Astrocyte (in vitro differentiated cells and primary cell): ENCODE results near the gene NUAK1. TPM values are rescaled to one million over a fixed set of nuclear protein-coding genes. Genes with fewer than 3 reads are reported as not detected.
A peak's percentile ranks its signal among the peaks of the same experiment; 100 is the strongest.

Experiments used
- DNase-seq: peaks from one replicate; pipeline ENCODE4 v3.0.0-alpha.2; 2010; ENCODE audit warnings: low read depth
- FAIRE-seq: peaks from 2 replicates; lab custom pipeline; 2011; peaks lifted over from hg19 to GRCh38; lab: Jason Lieb, UNC
- H2AFZ ChIP-seq: 2 replicates; pipeline ENCODE4 v1.6.0; 2012; ENCODE audit warnings: low read depth, low read length, inconsistent platforms
- H3K27ac ChIP-seq: 2 replicates; pipeline ENCODE4 v1.5.1; 2011; ENCODE audit warnings: low read depth, low read length, inconsistent platforms
- H3K27me3 ChIP-seq: 2 replicates; pipeline ENCODE4 v1.6.0; 2011; ENCODE audit warnings: low read length, inconsistent platforms; ENCODE audit not compliant: insufficient read depth
- H3K36me3 ChIP-seq: 2 replicates; pipeline ENCODE4 v1.5.1; 2011; ENCODE audit warnings: low read length, inconsistent platforms; ENCODE audit not compliant: insufficient read depth
- H3K4me1 ChIP-seq: 2 replicates; pipeline ENCODE4 v1.5.1; 2011; ENCODE audit warnings: low read length, inconsistent platforms; ENCODE audit not compliant: insufficient read depth
- H3K4me2 ChIP-seq: 2 replicates; pipeline ENCODE4 v1.6.0; 2012; ENCODE audit warnings: low read length, inconsistent platforms
- H3K4me3 ChIP-seq: 2 replicates; pipeline ENCODE4 v1.5.1; 2011; ENCODE audit warnings: low read depth, mild to moderate bottlenecking, low read length, inconsistent platforms; ENCODE audit not compliant: insufficient read depth
- H3K79me2 ChIP-seq: 2 replicates; pipeline ENCODE4 v1.6.0; 2012; ENCODE audit warnings: mild to moderate bottlenecking, low read length, inconsistent platforms; ENCODE audit not compliant: insufficient read depth
- H3K9ac ChIP-seq: 2 replicates; pipeline ENCODE4 v1.6.0; 2012; ENCODE audit warnings: mild to moderate bottlenecking, low read length, inconsistent platforms
- H3K9me3 ChIP-seq: 2 replicates; pipeline ENCODE4 v1.5.1; 2012; ENCODE audit warnings: low read depth, mild to moderate bottlenecking, low read length, inconsistent platforms; ENCODE audit not compliant: insufficient read depth
- H4K20me1 ChIP-seq: 2 replicates; pipeline ENCODE4 v1.6.0; 2012; ENCODE audit warnings: low read length, inconsistent platforms; ENCODE audit not compliant: insufficient read depth
- H3K27ac Mint-ChIP-seq: one replicate; pipeline ENCODE4 v1.8.0; 2021; ENCODE audit warnings: mild to moderate bottlenecking, mixed read lengths; ENCODE audit not compliant: unreplicated experiment
- H3K27me3 Mint-ChIP-seq: one replicate; pipeline ENCODE4 v1.8.0; 2021; ENCODE audit warnings: low read depth, mixed read lengths; ENCODE audit not compliant: unreplicated experiment
- H3K36me3 Mint-ChIP-seq: one replicate; pipeline ENCODE4 v1.8.0; 2021; ENCODE audit warnings: low read depth, mixed read lengths; ENCODE audit not compliant: unreplicated experiment
- H3K4me1 Mint-ChIP-seq: one replicate; pipeline ENCODE4 v1.8.0; 2021; ENCODE audit warnings: low read depth, mixed read lengths; ENCODE audit not compliant: unreplicated experiment
- H3K4me3 Mint-ChIP-seq: one replicate; pipeline ENCODE4 v1.8.0; 2021; ENCODE audit warnings: mild to moderate bottlenecking, moderate library complexity, mixed read lengths; ENCODE audit not compliant: unreplicated experiment
- H3K9me3 Mint-ChIP-seq: one replicate; pipeline ENCODE4 v1.8.0; 2021; ENCODE audit warnings: mild to moderate bottlenecking, mixed read lengths; ENCODE audit not compliant: unreplicated experiment
- EZH2 ChIP-seq: IDR thresholded peaks from 2 replicates; pipeline ENCODE4 v1.6.1; 2012; ENCODE audit warnings: mild to moderate bottlenecking, low read length, inconsistent platforms; ENCODE audit not compliant: insufficient read depth
- total RNA-seq: library from RNA; stranded (reverse); gene quantifications from 2 replicates; pipeline ENCODE4 v1.2.1, GENCODE V29; 2021
- TF ChIP-seq, protein P1 (sequence below): IDR thresholded peaks from 2 replicates; pipeline ENCODE4 v1.5.1; 2011; ENCODE audit warnings: low read depth, mild to moderate bottlenecking, inconsistent platforms, low read length, moderate library complexity; ENCODE audit not compliant: insufficient read depth

NUAK1 gene
- total RNA-seq, 1 donor from 2014 or later, result 94.0 TPM

DNA sequence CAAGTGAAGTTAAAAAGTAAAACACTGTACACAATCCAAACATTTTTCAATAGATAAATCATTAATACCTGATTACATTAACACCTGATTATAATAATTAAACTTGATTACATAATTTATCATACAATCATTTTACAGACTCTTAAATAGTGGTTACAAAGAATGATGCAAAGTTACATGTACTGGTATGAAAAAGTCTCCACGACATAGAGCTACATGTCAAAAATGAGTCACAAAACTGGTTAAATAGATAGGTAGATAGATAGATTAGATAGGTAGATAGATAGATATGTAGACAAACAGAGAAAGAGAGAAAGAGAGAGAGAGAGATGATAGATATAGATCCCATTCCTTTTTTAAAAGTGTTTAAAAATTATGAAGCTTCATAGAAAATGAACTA is 109.2 kb downstream of the NUAK1 start:
- no peak overlapping the region for H2AFZ ChIP-seq
- Mint-ChIP-seq H3K9me3 (peaks cover 3% of the 10 kb centered on the region), H3K4me3 (no peak overlapping the region), H3K36me3 (peaks cover 2% of the 10 kb centered on the region), H3K27ac (peak overlapping the region; percentile 100), H3K4me1 (peaks cover 57% of the 10 kb centered on the region), H3K27me3 (no peaks in the 10 kb centered on the region)
- no peaks in the 10 kb centered on the region for H3K9me3 ChIP-seq
- FAIRE-seq (no peak), DNase-seq (no peak)
- peak overlapping the region; percentile 78 for H3K9ac ChIP-seq
- no peak overlapping the region for H3K4me3 ChIP-seq
- H3K27ac ChIP-seq, result peak overlapping the region; percentile 97
- no peaks in the 10 kb centered on the region for H4K20me1 ChIP-seq
- H3K27me3 ChIP-seq, result no peaks in the 10 kb centered on the region
- no peak overlapping the region for H3K4me2 ChIP-seq
- no peaks in the 10 kb centered on the region for H3K36me3 ChIP-seq
- TF ChIP-seq, protein P1, sequence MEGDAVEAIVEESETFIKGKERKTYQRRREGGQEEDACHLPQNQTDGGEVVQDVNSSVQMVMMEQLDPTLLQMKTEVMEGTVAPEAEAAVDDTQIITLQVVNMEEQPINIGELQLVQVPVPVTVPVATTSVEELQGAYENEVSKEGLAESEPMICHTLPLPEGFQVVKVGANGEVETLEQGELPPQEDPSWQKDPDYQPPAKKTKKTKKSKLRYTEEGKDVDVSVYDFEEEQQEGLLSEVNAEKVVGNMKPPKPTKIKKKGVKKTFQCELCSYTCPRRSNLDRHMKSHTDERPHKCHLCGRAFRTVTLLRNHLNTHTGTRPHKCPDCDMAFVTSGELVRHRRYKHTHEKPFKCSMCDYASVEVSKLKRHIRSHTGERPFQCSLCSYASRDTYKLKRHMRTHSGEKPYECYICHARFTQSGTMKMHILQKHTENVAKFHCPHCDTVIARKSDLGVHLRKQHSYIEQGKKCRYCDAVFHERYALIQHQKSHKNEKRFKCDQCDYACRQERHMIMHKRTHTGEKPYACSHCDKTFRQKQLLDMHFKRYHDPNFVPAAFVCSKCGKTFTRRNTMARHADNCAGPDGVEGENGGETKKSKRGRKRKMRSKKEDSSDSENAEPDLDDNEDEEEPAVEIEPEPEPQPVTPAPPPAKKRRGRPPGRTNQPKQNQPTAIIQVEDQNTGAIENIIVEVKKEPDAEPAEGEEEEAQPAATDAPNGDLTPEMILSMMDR, result no peak
- TF ChIP-seq EZH2, result no peak
- H3K79me2 ChIP-seq, result no peaks in the 10 kb centered on the region
- H3K4me1 ChIP-seq, result peaks cover 40% of the 10 kb centered on the region

DNA sequence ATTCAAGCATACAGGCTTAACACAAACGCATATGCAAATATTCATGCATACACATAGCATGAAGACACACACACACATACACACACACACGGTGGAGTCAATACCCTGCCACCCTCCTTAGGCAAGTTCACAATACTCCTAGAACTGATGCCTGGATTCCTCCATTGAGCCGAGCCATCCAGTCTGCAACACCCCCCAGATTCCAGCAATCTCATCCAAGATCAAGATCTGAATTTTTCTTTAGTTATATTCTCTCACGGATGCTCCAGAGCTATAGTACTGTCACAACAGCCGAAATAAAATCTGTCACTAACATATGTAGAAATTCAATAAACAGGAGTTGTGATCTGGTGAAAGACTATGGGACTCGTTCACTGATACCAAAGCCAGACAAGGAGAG is 110.8 kb downstream of the NUAK1 start:
- H3K27ac ChIP-seq, result no peak overlapping the region
- H3K9ac ChIP-seq, result no peak overlapping the region
- H2AFZ ChIP-seq, result no peak overlapping the region
- H3K4me1 Mint-ChIP-seq, result peaks cover 49% of the 10 kb centered on the region
- H3K9me3 ChIP-seq, result no peaks in the 10 kb centered on the region
- H3K27ac Mint-ChIP-seq, result peak overlapping the region; percentile 59
- peak overlapping the region; percentile 11 for H3K4me3 Mint-ChIP-seq
- no peak overlapping the region for H3K4me2 ChIP-seq
- H3K36me3 Mint-ChIP-seq, result peaks cover 2% of the 10 kb centered on the region
- H3K4me3 ChIP-seq, result no peak overlapping the region
- H3K27me3 ChIP-seq, result no peaks in the 10 kb centered on the region
- no peaks in the 10 kb centered on the region for H3K36me3 ChIP-seq
- FAIRE-seq (no peak), DNase-seq (no peak)
- no peaks in the 10 kb centered on the region for H3K79me2 ChIP-seq
- no peaks in the 10 kb centered on the region for H3K27me3 Mint-ChIP-seq
- H4K20me1 ChIP-seq, result no peaks in the 10 kb centered on the region
- H3K4me1 ChIP-seq, result peaks cover 37% of the 10 kb centered on the region
- peaks cover 12% of the 10 kb centered on the region for H3K9me3 Mint-ChIP-seq
- no peak for TF ChIP-seq EZH2
- TF ChIP-seq, protein P1, result no peak

DNA sequence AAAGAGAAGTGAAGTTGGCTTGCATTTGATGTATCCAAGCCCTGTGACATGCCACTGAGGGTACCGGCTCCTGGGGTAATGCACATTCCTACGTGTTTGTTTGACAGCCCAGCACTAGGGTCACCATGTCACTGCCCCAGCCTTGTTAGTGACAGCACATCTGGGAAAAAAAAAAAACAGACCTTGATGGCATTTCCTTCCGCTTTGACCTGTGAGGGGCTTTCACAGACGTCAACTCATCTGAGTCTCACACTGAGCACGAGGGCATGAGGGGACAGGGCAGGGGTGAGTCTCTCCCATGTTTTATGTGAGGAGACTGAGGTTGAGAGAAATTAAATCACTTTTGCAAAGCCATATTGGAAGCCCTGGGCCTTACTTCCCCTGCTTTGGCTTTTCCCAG is 111.5 kb downstream of the NUAK1 start:
- Histone ChIP-seq H3K4me2 (no peak overlapping the region), H3K36me3 (no peaks in the 10 kb centered on the region), H3K9ac (no peak overlapping the region), H3K27me3 (no peaks in the 10 kb centered on the region), H3K79me2 (no peaks in the 10 kb centered on the region), H3K4me1 (peaks cover 32% of the 10 kb centered on the region), H3K9me3 (no peaks in the 10 kb centered on the region), H3K4me3 (no peak overlapping the region), H4K20me1 (no peaks in the 10 kb centered on the region), H2AFZ (no peak overlapping the region), H3K27ac (no peak overlapping the region)
- TF ChIP-seq EZH2, result no peak
- TF ChIP-seq, protein P1, result no peak
- no peak overlapping the region for H3K27ac Mint-ChIP-seq
- H3K9me3 Mint-ChIP-seq, result peaks cover 13% of the 10 kb centered on the region
- no peaks in the 10 kb centered on the region for H3K27me3 Mint-ChIP-seq
- FAIRE-seq (no peak), DNase-seq (no peak)
- H3K4me1 Mint-ChIP-seq, result peaks cover 46% of the 10 kb centered on the region
- H3K4me3 Mint-ChIP-seq, result no peak overlapping the region
- peaks cover 4% of the 10 kb centered on the region for H3K36me3 Mint-ChIP-seq
